Measurements from ENCODE around the gene SESN1. TPM values are rescaled to one million over a fixed set of nuclear protein-coding genes. Genes with fewer than 3 reads are reported as not detected.

Gene SESN1
- total RNA-seq, 4 donors from 2014 or later, result 22.8 to 87.5 (median 43.4) TPM

- no peaks in the 10 kb centered on the region for H3K27me3 ChIP-seq
- no peaks in the 10 kb centered on the region for H3K36me3 ChIP-seq
- no peak overlapping the region for H3K4me3 ChIP-seq
- H3K9me3 ChIP-seq, result no peaks in the 10 kb centered on the region
- no peak overlapping the region for H3K27ac ChIP-seq
- TF ChIP-seq CTCF (IDR thresholded peaks at IDR 0.05) (no peak), POLR2A (IDR thresholded peaks at IDR 0.05) (no peak)
- H3K4me1 ChIP-seq, result peaks cover 0 to 14% (median 1%) of the 10 kb centered on the region in 4 donors
- no peak for DNase-seq
These were observed 36.0 kb downstream of the SESN1 start for GRCh38 chr6:109058620-109059019.

GRCh38 chr6:109056661-109057060 lies 38.0 kb downstream of the SESN1 start:
- no peak for TF ChIP-seq CTCF (IDR thresholded peaks at IDR 0.05)
- Histone ChIP-seq H3K27me3 (no peaks in the 10 kb centered on the region), H3K27ac (no peak overlapping the region), H3K4me1 (peaks cover 0 to 14% (median 1%) of the 10 kb centered on the region in 4 donors), H3K9me3 (no peaks in the 10 kb centered on the region), H3K4me3 (no peak overlapping the region), H3K36me3 (no peaks in the 10 kb centered on the region)
- DNase-seq, result no peak

- TF ChIP-seq POLR2A (IDR thresholded peaks at IDR 0.05) (no peak), CTCF (IDR thresholded peaks at IDR 0.05) (no peak)
- DNase-seq, result no peak
- H3K36me3 ChIP-seq, result no peaks in the 10 kb centered on the region
- no peaks in the 10 kb centered on the region for H3K9me3 ChIP-seq
- H3K4me1 ChIP-seq, result peaks cover 0 to 14% (median 1%) of the 10 kb centered on the region in 4 donors
- no peak overlapping the region for H3K4me3 ChIP-seq
- no peak overlapping the region for H3K27ac ChIP-seq
- no peaks in the 10 kb centered on the region for H3K27me3 ChIP-seq
These were observed 38.8 kb downstream of the SESN1 start for GRCh38 chr6:109055771-109056235.

GRCh38 chr6:109053336-109053735 lies 41.3 kb downstream of the SESN1 start:
- TF ChIP-seq CTCF (IDR thresholded peaks at IDR 0.05) (no peak), POLR2A (IDR thresholded peaks at IDR 0.05) (no peak)
- no peak overlapping the region for H3K4me3 ChIP-seq
- no peak for DNase-seq
- H3K36me3 ChIP-seq, result no peaks in the 10 kb centered on the region
- H3K4me1 ChIP-seq, result peaks cover 0 to 4% (median 0%) of the 10 kb centered on the region in 4 donors
- H3K27me3 ChIP-seq, result no peaks in the 10 kb centered on the region
- H3K9me3 ChIP-seq, result no peaks in the 10 kb centered on the region
- H3K27ac ChIP-seq, result no peak overlapping the region

GRCh38 chr6:109052852-109053251 lies 41.8 kb downstream of the SESN1 start:
- Histone ChIP-seq H3K36me3 (no peaks in the 10 kb centered on the region), H3K27me3 (no peaks in the 10 kb centered on the region), H3K4me3 (no peak overlapping the region), H3K4me1 (peaks cover 0 to 6% (median 0%) of the 10 kb centered on the region in 4 donors), H3K9me3 (no peaks in the 10 kb centered on the region), H3K27ac (no peak overlapping the region)
- TF ChIP-seq POLR2A (IDR thresholded peaks at IDR 0.05), result no peak
- TF ChIP-seq CTCF (IDR thresholded peaks at IDR 0.05), result no peak
- no peak for DNase-seq

Data from Peyer's patch (tissue), 4 donors.